ENCODE results near the gene SP100.

- TF ChIP-seq CEBPB (IDR thresholded peaks at IDR 0.05), result no peak
- no peak for TF ChIP-seq YY1 (IDR thresholded peaks at IDR 0.05; ENCODE audit: low read depth)
- TF ChIP-seq RAD21 (IDR thresholded peaks at IDR 0.05; ENCODE audit: low read depth), result no peak
- no peak for TF ChIP-seq NFIC (IDR thresholded peaks at IDR 0.05)
- TF ChIP-seq REST (IDR thresholded peaks at IDR 0.05; ENCODE audit: low read depth), result no peak
- TF ChIP-seq EP300 (IDR thresholded peaks at IDR 0.05; ENCODE audit: borderline replicate concordance), result no peak
- TF ChIP-seq, protein P1, sequence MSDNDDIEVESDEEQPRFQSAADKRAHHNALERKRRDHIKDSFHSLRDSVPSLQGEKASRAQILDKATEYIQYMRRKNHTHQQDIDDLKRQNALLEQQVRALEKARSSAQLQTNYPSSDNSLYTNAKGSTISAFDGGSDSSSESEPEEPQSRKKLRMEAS (IDR thresholded peaks at IDR 0.05), result no peak
- TF ChIP-seq TAF1 (IDR thresholded peaks at IDR 0.05; ENCODE audit: low read depth), result no peak
- TF ChIP-seq ZBTB7A (IDR thresholded peaks at IDR 0.05; ENCODE audit: low read depth), result no peak
- TF ChIP-seq USF1 (IDR thresholded peaks at IDR 0.05), result no peak
- no peak for TF ChIP-seq CREB1 (IDR thresholded peaks at IDR 0.05; ENCODE audit: low read depth)
- TF ChIP-seq TCF12 (IDR thresholded peaks at IDR 0.05; ENCODE audit: low read depth), result no peak
These were observed 10.2 kb upstream of the SP100 start for GRCh38 chr2:230405824-230406223.

Measured in Ishikawa (cell line).